Thyroid gland (tissue), 4 donors: ENCODE measurements around the gene AIRE. TPM values are rescaled to one million over a fixed set of nuclear protein-coding genes. Genes with fewer than 3 reads are reported as not detected.

Experiments
- DNase-seq, 2 donors: peaks; one replicate each; pipeline ENCODE4 v3.0.0-alpha.2; 2019
- H3K27ac ChIP-seq, 3 donors: fragments of 200-600 bp; sonication (generic); 1 replicate in 2 of 3; 2 replicates in 1 of 3; pipeline ENCODE4 v1.5.1; 2016 to 2019; ENCODE audit warnings: mild to moderate bottlenecking in 1 of 3, moderate library complexity in 1 of 3
- H3K27me3 ChIP-seq: fragments of 200-600 bp; sonication (generic); one replicate; pipeline ENCODE4 v1.5.1; 2019
- H3K36me3 ChIP-seq, 2 donors: fragments of 200-600 bp; sonication (generic); one replicate each; pipeline ENCODE4 v1.5.1; 2016 to 2019
- H3K4me1 ChIP-seq, 2 donors: fragments of 200-600 bp; sonication (generic); one replicate each; pipeline ENCODE4 v1.5.1; 2017 to 2019
- H3K4me3 ChIP-seq, 3 donors: fragments of 200-600 bp; sonication (generic); replicated peaks in 1 of 3; 1 replicate in 2 of 3; 2 replicates in 1 of 3; pipeline ENCODE4 v1.5.1; 2016; ENCODE audit warnings: mild to moderate bottlenecking in 1 of 3
- H3K9me3 ChIP-seq: fragments of 200-600 bp; sonication (generic); one replicate; pipeline ENCODE4 v1.5.1; 2017
- CTCF ChIP-seq, 6 experiments: fragments of 200-600 bp in 3 of 6; fragments of 450-650 bp in 3 of 6; sonication (generic) in 3 of 6; IDR thresholded peaks; one replicate each; pipeline ENCODE4 v1.5.1; 2016 to 2019; ENCODE audit warnings: antibody characterized with exemption in 6 of 6, mild to moderate bottlenecking in 2 of 6, inconsistent platforms in 1 of 6, moderate library complexity in 1 of 6
- POLR2A ChIP-seq, 2 donors: fragments of 450-650 bp; IDR thresholded peaks; one replicate each; pipeline ENCODE4 v1.6.1; 2017; ENCODE audit warnings: antibody characterized with exemption in 2 of 2, mild to moderate bottlenecking in 2 of 2, moderate library complexity in 1 of 2
- WGBS, 2 donors: methylation state at CpG; one replicate each; pipeline ENCODE4 v1.1.5; 2017; 5-methylcytosine and 5-hydroxymethylcytosine counted together
- intact Hi-C: fragments of 100-400 bp; cut with DNase I; formaldehyde crosslinking; loops from one replicate; pipeline ENCODE4 v1.15.1; 2023
- total RNA-seq, 4 donors: library from RNA; depleted of rRNA; stranded (reverse); fragments of >200 nt; gene quantifications; one replicate each; pipeline ENCODE4 v1.2.3, GENCODE V29; 2016

Gene AIRE
- total RNA-seq, 4 donors from 2014 or later: 0.13 TPM; not detected in 3

DNA sequence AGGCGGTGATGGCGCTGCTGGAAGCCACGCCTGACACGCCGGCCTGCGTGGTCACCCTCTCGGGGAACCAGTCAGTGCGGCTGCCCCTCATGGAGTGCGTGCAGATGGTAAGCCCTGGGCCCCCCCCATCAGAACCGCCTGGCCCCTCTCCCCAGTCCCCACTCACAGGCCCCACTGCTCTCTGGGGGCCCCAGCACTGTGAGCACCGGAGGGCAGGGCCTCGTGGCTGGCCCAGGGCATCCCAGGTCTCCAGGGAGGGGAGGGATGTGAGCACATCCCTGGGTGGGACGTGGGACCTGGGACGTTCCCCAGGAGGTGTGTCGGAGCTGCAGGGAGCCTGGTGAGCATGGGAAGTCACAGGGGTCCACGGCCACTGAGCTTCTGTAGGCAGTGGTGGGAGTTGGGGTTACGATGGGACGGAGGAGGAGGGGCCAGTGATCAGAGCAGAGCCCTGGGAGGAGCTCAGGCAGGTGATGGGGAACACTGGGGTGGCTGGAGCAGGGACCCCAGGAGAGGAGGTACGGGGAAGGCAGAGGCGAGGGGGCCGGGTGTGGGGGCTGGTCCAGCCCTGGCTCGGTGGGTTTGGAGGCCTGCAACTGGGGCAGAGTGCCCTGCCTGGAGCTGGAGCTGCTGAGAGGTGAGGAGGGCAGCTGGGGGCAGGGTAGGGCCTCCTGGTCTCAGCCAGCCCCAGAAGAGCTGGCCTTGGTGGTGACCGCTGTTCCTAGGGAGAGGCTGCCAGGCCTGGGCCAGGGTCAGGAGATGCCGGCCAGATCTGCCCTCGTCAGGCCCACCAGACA lies 33.0 kb downstream of the AIRE start:
- Histone ChIP-seq H3K4me1 (no peaks in the 10 kb centered on the region), H3K27ac (no peak overlapping the region), H3K9me3 (no peaks in the 10 kb centered on the region), H3K27me3 (no peaks in the 10 kb centered on the region), H3K4me3 (no peak overlapping the region), H3K36me3 (peaks cover 22% of the 10 kb centered on the region in 2 donors)
- intact Hi-C loops: no loop called here
- no peak for TF ChIP-seq POLR2A (IDR thresholded peaks at IDR 0.05)
- no peak for TF ChIP-seq CTCF (IDR thresholded peaks at IDR 0.05)
- WGBS, 2 donors: 95 to 97% methylated on average over 12 of the region's 25 CpGs
- no peak for DNase-seq

- intact Hi-C loops: no loop called here
- H3K27me3 ChIP-seq: no peaks in the 10 kb centered on the region
- no peaks in the 10 kb centered on the region for H3K4me1 ChIP-seq
- no peaks in the 10 kb centered on the region for H3K9me3 ChIP-seq
- TF ChIP-seq CTCF (IDR thresholded peaks at IDR 0.05) (no peak), POLR2A (IDR thresholded peaks at IDR 0.05) (no peak)
- 95 to 98% methylated on average over 22 to 24 of the region's 35 CpGs for WGBS, 2 donors
- H3K4me3 ChIP-seq: no peak overlapping the region
- peaks cover 26 to 27% of the 10 kb centered on the region in 2 donors for H3K36me3 ChIP-seq
- no peak for DNase-seq
- H3K27ac ChIP-seq: no peak overlapping the region
Measured at GRCh38 chr21:44319407-44320065, 33.9 kb downstream of the AIRE start.

DNA sequence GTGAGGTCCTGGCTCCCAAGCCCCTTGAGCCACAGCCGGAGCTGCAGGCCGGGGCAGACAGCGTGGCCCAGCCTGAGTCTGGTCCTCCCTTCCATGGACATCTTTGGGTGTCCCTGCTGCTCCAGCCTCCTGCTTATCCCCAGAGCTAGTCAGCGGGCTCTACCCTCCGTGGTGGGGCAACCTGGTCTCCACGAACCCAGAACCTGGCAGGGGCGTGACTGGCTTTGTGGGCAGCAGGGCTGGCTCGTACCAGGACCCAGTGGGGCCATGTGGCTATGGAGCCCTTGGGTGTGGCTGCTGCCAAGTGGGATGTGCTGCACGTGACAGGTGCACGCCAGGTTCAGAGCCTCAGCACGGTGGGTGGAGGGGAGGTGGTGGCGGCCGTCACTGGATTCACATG lies 35.2 kb downstream of the AIRE start:
- Histone ChIP-seq H3K27ac (no peak overlapping the region), H3K9me3 (no peaks in the 10 kb centered on the region), H3K4me1 (no peaks in the 10 kb centered on the region), H3K27me3 (no peaks in the 10 kb centered on the region), H3K4me3 (no peak overlapping the region), H3K36me3 (peaks cover 37 to 40% of the 10 kb centered on the region in 2 donors)
- 90 to 94% methylated on average over 6 to 8 of the region's 13 CpGs for WGBS, 2 donors
- no peak for TF ChIP-seq CTCF (IDR thresholded peaks at IDR 0.05)
- TF ChIP-seq POLR2A (IDR thresholded peaks at IDR 0.05): no peak
- intact Hi-C loops: no loop called here
- DNase-seq: no peak

DNA sequence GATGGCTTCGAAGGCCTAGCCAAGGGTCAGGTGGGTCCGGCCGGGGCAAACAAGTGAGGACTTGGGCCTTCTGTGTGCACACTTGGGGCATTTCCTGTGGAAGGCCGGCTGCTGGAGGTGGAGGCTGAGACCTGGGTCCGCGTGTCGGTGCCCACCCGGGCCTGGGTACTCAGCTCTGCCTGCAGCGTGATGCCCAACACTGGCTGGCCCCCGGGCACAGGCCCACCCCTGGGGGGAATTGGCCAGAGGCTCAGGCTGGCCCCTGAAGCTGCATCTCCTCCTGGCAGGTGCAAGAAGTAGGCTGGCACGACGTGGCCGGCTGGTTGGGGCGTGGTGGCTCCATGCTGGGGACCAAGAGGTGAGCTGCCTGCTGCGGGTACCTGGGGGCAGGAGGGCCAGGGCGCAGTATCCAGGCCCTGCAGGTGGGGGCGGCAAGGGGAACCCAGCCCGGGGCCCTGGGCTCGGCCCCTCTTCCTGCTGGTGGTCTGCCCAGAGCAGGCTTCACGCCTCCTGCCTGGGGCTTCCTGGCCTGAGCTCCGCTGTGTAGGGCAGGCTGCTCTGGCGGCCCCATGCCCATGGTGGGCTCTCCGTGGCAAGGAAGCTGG lies 36.3 kb downstream of the AIRE start:
- no peak overlapping the region for H3K27ac ChIP-seq
- H3K36me3 ChIP-seq: peaks cover 34 to 43% of the 10 kb centered on the region in 2 donors
- no peaks in the 10 kb centered on the region for H3K27me3 ChIP-seq
- intact Hi-C loops: no loop called here
- 99 to 100% methylated on average over 11 of the region's 23 CpGs for whole genome bisulfite sequencing, 2 donors
- no peak for DNase-seq
- no peak overlapping the region for H3K4me3 ChIP-seq
- no peak for TF ChIP-seq CTCF (IDR thresholded peaks at IDR 0.05)
- TF ChIP-seq POLR2A (IDR thresholded peaks at IDR 0.05): no peak
- no peaks in the 10 kb centered on the region for H3K4me1 ChIP-seq
- H3K9me3 ChIP-seq: no peaks in the 10 kb centered on the region
